ENCODE data around the gene TRIP11.
"Not testable (repeated sequence)": the region's sequence is repeated elsewhere in the genome, so short reads cannot be mapped to it uniquely, and the experiment has no call there.

Gene TRIP11

GRCh38 chr14:92039719-92040430, at the start of gene TRIP11:
TSS of gene TRIP11 (minus strand) at chr14:92040059. CDS start at chr14:92039685, 374 bp downstream.
- DNase-seq (ENCODE audit: low spot score): peak; percentile 97

GRCh38 chr14:92088494-92088893, 48.6 kb upstream of the TRIP11 start:
- DNase-seq (ENCODE audit: low spot score): no peak

- no peak for DNase-seq (ENCODE audit: low spot score)
These were observed 34.7 kb upstream of the TRIP11 start for GRCh38 chr14:92074555-92074954.

DNA sequence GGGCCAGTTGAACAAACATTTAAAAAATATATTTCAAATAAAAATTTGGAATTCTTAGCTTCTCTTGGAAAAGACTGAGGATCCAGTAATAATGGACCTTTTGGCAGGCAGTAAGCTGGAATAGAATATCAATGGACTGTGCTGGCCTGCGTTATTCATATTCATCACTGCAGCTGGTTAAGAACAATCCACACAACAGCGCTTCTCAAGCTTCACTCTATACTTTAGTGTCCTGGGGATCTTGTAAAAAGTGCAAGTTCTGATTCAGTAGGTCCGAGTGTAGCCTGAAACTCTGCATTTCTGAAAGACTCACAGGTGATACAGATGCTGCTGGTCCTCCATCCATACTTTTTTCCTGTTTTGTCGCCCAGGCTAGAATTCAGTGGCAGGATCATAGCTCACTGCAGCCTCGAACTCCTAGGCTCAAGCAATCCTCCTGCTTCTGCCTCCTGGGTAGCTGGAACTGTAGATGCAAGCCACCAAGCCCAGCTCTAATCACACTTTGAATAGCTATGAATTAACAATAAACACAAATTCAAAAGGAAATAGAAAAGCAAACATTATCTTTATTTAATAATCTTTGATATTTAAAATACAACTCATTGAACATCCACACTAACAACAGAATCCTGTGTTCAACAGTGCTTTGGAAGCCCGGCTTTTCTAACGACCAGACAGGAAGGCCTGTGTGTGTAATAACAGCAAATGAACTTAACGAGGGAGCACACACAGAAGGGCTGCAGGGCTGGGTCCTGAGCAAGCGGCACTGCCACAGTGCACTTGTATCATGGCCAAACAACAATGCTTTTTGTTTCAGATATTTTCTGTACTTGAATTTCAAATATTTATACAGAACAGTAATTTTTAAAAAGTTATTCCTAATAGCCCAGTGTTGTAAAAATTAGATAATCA, 18.4 kb upstream of the TRIP11 start:
- no peak for DNase-seq (ENCODE audit: low spot score)

GRCh38 chr14:92049781-92050180, 9.9 kb upstream of the TRIP11 start:
- no peak for DNase-seq (ENCODE audit: low spot score)

DNA sequence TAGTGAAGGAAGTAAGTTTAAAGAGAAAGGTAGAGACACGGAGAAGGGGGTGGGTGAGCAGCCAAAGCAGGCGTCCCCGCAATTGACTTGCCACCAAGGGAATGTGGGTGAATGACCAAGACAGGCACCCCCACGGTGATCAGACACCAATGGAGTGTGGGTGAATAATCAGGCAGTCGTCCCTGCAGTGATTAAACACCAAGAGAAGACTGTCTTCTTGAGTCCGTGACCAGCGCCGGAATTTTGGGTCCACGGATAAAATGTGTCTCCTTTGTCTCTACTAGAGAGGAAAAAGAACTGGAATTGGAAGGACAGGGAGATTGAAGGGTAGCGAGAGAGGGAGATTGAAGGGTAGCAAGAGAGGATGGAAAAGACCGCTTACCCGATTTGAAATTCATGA, 9.4 kb upstream of the TRIP11 start:
- DNase-seq (ENCODE audit: low spot score): not testable (repeated sequence)

GRCh38 chr14:92045904-92046303, 6.0 kb upstream of the TRIP11 start:
- DNase-seq (ENCODE audit: low spot score): not testable (repeated sequence)

- not testable (repeated sequence) for DNase-seq (ENCODE audit: low spot score)
These were observed 1.9 kb upstream of the TRIP11 start for GRCh38 chr14:92041766-92042165.

DNA sequence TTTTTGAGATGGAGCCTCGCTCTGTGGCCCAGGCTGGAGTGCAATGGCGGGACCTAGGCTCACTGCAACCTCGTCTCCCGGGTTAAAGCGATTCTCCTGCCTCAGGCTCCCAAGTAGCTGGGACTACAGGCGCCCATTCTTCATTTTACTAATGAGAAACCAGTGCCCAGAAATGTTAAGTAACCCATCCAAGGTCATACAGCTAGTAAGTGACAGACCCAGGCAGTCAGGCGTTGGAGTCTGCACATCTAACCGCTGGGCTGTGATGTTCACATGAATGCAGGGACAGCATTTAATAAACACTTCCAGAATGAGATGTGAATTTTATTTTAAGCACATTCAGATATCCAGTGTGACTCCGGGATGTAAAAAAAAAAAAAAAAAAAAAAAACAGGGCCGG, 1.3 kb upstream of the TRIP11 start:
- DNase-seq (ENCODE audit: low spot score): no peak

DNA sequence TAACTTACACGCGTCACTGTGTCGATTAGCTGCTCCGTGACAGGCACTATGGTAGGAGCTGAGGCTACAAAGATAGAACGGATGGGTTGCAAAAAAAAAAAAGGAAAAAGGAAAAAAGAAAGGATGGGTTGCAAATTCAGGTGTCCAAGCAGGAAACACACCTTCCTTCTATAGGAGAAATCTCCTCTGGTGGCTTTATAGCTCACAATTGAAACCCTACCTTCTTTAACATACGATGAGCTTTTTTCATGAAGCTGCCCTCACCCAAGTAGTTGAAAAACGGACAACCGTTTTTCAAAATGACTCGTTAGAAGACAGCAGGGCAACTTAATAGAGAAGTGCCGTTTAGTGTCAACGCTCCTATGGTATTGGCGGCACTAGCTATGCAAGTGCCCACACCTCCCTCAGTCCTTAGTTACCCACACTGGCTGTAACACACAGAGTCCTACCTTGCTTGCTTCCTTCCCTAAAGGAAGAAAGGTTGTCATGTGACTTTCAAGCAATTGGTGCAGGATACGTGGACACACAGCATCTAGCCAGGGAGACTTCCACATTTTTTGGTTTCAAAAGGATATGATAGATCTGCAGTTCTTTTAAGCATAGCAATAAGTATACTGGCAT, 682 bp upstream of the TRIP11 start:
- DNase-seq (ENCODE audit: low spot score): peak; percentile 35

- DNase-seq (ENCODE audit: low spot score): peak; percentile 61
These were observed 668 bp downstream of the TRIP11 start for GRCh38 chr14:92039063-92039718.

DNA sequence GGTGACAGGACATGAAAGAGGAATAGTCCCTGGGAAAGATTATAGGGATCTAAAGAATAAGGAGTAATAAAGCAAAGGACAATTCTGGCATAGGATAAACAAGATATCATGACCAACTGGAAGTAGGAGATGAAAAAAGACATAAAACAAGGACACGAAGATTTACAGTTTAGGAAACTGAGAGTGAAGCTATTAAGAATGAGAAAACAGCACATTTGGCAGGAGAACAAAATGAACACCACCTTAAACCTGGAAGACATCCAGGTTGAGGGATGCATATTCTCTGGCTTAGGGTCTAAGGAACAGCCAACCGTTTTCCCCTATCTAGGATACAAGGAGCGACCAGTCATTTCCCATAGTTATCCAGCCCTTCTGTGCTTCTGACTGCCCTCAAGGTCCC, 1.9 kb downstream of the TRIP11 start:
- DNase-seq (ENCODE audit: low spot score): peak; percentile 13

- no peak for DNase-seq (ENCODE audit: low spot score)
These were observed 4.0 kb downstream of the TRIP11 start for GRCh38 chr14:92035890-92036289.

- no peak for DNase-seq (ENCODE audit: low spot score)
These were observed 5.8 kb downstream of the TRIP11 start for GRCh38 chr14:92033906-92034687.

- DNase-seq (ENCODE audit: low spot score): no peak
These were observed 6.4 kb downstream of the TRIP11 start for GRCh38 chr14:92033433-92033832.

DNA sequence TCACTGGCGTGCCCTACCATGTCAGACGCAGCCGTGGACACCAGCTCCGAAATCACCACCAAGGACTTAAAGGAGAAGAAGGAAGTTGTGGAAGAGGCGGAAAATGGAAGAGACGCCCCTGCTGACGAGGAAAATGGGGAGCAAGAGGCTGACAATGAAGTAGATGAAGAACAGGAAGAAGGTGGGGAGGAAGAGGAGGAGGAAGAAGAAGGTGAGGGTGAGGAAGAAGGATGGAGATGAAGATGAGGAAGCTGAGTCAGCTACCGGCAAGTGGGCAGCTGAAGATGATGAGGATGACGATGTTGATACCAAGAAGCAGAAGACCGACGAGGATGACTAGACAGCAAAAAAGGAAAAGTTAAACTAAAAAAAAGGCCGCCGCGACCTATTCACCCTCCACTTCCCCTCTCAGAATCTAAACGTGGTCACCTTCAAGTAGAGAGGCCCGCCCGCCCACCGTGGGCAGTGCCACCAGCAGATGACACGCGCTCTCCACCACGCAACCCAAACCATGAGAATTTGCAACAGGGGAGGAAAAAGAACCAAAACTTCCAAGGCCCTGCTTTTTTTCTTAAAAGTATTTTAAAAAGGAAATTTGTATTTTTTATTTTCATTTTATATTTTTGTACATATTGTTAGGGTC, 13.2 kb downstream of the TRIP11 start:
- no peak for DNase-seq (ENCODE audit: low spot score)

GRCh38 chr14:92022036-92022435, 17.8 kb downstream of the TRIP11 start:
- DNase-seq (ENCODE audit: low spot score): no peak

DNA sequence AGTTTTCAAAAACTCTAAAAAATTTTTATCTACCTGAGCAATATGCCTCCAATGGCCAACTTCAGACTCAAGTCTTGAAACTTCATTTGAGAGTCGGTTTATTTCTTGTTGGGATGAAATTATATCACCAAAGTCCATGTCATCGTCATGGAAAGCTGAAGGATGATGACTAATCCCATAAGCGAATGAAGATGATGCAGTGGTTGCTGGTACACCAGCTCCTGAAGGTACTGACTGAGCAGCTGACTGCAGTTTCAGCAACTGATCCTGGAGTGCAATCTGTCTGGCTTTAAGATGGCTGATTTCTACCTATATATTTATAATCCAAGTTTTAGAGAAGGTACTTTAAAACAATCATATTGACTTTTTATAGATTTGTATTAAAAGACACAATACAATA, 18.3 kb downstream of the TRIP11 start:
- DNase-seq (ENCODE audit: low spot score): no peak

- peak; percentile 13 for DNase-seq (ENCODE audit: low spot score)
These were observed 25.8 kb downstream of the TRIP11 start for GRCh38 chr14:92014040-92014439.

DNA sequence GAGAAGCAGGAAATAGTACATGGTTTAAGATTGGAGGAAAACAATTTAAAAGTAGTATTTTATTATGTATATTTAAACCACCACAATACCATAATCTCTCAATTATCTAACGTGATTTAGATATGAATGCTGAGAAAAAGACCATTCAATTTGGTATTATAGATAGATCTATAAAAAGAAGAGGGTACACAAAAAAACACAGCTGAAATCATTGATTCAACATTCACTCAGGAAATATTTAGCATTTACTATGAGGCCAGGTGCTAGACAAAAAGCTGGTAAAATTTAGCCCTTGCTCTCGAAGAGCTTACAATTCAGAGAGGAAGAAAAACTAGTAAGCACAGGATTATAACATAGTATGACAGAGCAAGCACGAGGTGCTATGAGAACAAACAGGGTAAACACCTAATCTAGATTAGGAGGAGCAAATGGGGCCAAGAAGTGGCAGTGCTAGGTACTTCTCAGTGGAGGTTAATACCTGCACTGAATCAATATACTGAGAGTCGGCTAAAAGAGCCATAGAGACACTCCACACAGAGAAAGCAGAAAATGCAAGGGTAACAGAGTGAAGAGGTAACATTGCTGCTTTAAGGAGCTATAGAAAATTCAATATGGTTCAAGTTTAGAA, 27.6 kb downstream of the TRIP11 start:
- no peak for DNase-seq (ENCODE audit: low spot score)
